GM10248 (cell line): ENCODE results near the gene SEMA3A.

Experiments
- CTCF ChIA-PET: fragments of 300-600 bp; sonication (Branson Sonifier 250); formaldehyde crosslinking; extraction: SDS; loops from one replicate; lab custom pipeline; 2021; ENCODE audit warnings: antibody characterized with exemption; lab: Yijun Ruan, JAX
- POLR2A ChIA-PET: fragments of 350-650 bp; sonication (Branson Sonifier 250); formaldehyde crosslinking; extraction: SDS; loops from one replicate; lab custom pipeline; 2020; ENCODE audit warnings: antibody characterized with exemption; lab: Yijun Ruan, JAX
- DNase-seq: peaks from one replicate; pipeline ENCODE4 v3.0.0; 2012; ENCODE audit errors: extremely low spot score
- CTCF ChIP-seq: IDR thresholded peaks from 2 replicates; pipeline ENCODE4 v1.5.1; 2012; ENCODE audit warnings: mild to moderate bottlenecking, low read depth; ENCODE audit errors: extremely low read depth, missing control alignments, control extremely low read depth

Gene SEMA3A

GRCh38 chr7:84085147-84085546 lies 109.4 kb downstream of the SEMA3A start:
- ChIA-PET CTCF (interaction anchor here (1.7 kb wide), 1 partner anchor 10 kb away, joined by 3 read pairs; no protein-coding TSS in a partner anchor), POLR2A (no interaction called here)
- no peak for TF ChIP-seq CTCF
- DNase-seq = no peak

- no peak for TF ChIP-seq CTCF
- DNase-seq = no peak
- CTCF ChIA-PET = interaction anchor here (1.7 kb wide), 1 partner anchor 9 kb away, joined by 3 read pairs; no protein-coding TSS in a partner anchor
- POLR2A ChIA-PET = no interaction called here
These were observed 110.7 kb downstream of the SEMA3A start for GRCh38 chr7:84083846-84084245.

- TF ChIP-seq CTCF = no peak
- no peak for DNase-seq
- ChIA-PET CTCF (interaction anchor here (1.0 kb wide), 1 partner anchor 8 kb away, joined by 4 read pairs; no protein-coding TSS in a partner anchor), POLR2A (no interaction called here)
These were observed 112.5 kb downstream of the SEMA3A start for GRCh38 chr7:84081973-84082522.

- ChIA-PET CTCF (no interaction called here), POLR2A (no interaction called here)
- no peak for TF ChIP-seq CTCF
- no peak for DNase-seq
These were observed 117.3 kb downstream of the SEMA3A start for GRCh38 chr7:84077336-84077735.

GRCh38 chr7:84076219-84076618 lies 118.4 kb downstream of the SEMA3A start:
- TF ChIP-seq CTCF = no peak
- no peak for DNase-seq
- POLR2A ChIA-PET = no interaction called here
- CTCF ChIA-PET = no interaction called here

GRCh38 chr7:84073186-84073875 lies 121.3 kb downstream of the SEMA3A start:
- ChIA-PET POLR2A (no interaction called here), CTCF (interaction anchor here (1.1 kb wide), 1 partner anchor 14 kb away, joined by 3 read pairs; no protein-coding TSS in a partner anchor)
- DNase-seq = no peak
- TF ChIP-seq CTCF = no peak
